ENCODE measurements around the gene PLEK. TPM values are rescaled to one million over a fixed set of nuclear protein-coding genes. Genes with fewer than 3 reads are reported as not detected.

Gene PLEK
- total and polyA plus RNA-seq, 10 of the 15 experiments (the other 5 are each of a cell fraction or from before 2014, with no cell fraction given): 229 to 804 (median 362) TPM

DNA sequence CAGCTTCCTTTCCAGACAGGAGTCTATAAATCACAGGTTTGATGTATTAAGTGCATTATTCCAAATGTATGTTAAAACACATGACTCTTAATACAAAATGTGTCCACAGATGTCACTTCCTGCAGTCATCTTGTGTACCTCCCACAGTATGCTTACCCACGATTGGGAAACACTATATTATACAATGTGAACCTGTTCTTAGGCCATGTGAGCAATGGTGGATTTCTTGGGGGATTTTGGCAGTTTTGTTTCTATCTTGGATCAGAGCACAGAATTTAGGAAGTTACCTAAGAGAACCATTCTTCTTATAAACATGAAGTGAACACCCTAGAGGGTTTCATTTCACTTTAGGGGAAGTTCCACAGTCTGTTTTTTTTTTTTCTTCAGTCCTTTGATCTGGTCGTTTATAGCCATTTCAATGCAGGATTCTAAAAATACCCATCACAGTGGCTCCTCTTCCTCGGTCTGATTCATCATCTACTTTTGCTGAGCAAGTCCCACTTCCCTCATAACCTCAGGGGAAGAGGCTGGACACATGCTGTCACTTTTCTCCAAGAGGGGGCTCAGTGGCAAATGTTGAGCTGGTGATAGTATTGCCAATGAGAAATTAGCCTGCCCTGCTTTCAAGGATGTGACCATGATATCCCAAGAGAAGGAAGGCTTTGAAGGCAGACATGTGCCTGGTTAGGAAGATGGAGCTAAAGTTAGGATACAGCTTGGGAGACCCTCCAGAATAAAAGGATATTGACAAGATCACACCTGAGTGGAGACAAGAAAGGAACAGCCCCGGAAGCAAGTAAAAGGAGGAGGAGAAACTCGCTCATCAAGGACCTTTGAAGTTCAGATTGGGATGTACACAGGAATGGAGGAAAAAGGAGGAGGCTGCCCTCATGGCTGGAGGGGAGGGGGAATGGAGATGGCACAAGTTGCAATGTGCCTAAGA is 22.6 kb downstream of the PLEK start (continued):
- TF ChIP-seq MXI1 (IDR thresholded peaks at IDR 0.05; ENCODE audit: low read depth, low read length): peak; percentile 80; the same call in 1 of the 2 replicates
- TF ChIP-seq BRCA1 (IDR thresholded peaks at IDR 0.05; ENCODE audit: low read depth, low read length): no peak
- TF ChIP-seq TCF12 (IDR thresholded peaks at IDR 0.05; ENCODE audit: low read depth, low read length): peak; percentile 41; the same call in 1 of the 2 replicates
- TF ChIP-seq RCOR1 (conservative IDR thresholded peaks at IDR 0.05; ENCODE audit: low read depth, low read length): 0 out of 2 replicates have a peak, but pooled peaks have one; percentile 17
- TF ChIP-seq POLR2A (IDR thresholded peaks at IDR 0.05; ENCODE audit: low read depth, low read length): peak; percentile 64
- TF ChIP-seq, protein P1, sequence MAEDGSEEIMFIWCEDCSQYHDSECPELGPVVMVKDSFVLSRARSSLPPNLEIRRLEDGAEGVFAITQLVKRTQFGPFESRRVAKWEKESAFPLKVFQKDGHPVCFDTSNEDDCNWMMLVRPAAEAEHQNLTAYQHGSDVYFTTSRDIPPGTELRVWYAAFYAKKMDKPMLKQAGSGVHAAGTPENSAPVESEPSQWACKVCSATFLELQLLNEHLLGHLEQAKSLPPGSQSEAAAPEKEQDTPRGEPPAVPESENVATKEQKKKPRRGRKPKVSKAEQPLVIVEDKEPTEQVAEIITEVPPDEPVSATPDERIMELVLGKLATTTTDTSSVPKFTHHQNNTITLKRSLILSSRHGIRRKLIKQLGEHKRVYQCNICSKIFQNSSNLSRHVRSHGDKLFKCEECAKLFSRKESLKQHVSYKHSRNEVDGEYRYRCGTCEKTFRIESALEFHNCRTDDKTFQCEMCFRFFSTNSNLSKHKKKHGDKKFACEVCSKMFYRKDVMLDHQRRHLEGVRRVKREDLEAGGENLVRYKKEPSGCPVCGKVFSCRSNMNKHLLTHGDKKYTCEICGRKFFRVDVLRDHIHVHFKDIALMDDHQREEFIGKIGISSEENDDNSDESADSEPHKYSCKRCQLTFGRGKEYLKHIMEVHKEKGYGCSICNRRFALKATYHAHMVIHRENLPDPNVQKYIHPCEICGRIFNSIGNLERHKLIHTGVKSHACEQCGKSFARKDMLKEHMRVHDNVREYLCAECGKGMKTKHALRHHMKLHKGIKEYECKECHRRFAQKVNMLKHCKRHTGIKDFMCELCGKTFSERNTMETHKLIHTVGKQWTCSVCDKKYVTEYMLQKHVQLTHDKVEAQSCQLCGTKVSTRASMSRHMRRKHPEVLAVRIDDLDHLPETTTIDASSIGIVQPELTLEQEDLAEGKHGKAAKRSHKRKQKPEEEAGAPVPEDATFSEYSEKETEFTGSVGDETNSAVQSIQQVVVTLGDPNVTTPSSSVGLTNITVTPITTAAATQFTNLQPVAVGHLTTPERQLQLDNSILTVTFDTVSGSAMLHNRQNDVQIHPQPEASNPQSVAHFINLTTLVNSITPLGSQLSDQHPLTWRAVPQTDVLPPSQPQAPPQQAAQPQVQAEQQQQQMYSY (CRISPR knock-in tag; IDR thresholded peaks at IDR 0.05): no peak; the same call in 1 of the 2 replicates
- TF ChIP-seq, protein P2, sequence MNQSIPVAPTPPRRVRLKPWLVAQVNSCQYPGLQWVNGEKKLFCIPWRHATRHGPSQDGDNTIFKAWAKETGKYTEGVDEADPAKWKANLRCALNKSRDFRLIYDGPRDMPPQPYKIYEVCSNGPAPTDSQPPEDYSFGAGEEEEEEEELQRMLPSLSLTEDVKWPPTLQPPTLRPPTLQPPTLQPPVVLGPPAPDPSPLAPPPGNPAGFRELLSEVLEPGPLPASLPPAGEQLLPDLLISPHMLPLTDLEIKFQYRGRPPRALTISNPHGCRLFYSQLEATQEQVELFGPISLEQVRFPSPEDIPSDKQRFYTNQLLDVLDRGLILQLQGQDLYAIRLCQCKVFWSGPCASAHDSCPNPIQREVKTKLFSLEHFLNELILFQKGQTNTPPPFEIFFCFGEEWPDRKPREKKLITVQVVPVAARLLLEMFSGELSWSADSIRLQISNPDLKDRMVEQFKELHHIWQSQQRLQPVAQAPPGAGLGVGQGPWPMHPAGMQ (IDR thresholded peaks at IDR 0.05; ENCODE audit: borderline replicate concordance): no peak

Measured in GM12878 (cell line).